Sigmoid colon (tissue), 7 donors: ENCODE data around the gene MAMSTR. TPM values are rescaled to one million over a fixed set of nuclear protein-coding genes. Genes with fewer than 3 reads are reported as not detected.

Experiments
- DNase-seq: peaks from one replicate; pipeline ENCODE4 v3.0.0-alpha.2; 2019
- H3K27ac ChIP-seq, 4 donors: fragments of 200-600 bp; sonication (generic); one replicate each; pipeline ENCODE4 v1.5.1; 2016 to 2019; ENCODE audit warnings: mild to moderate bottlenecking in 1 of 4
- H3K27me3 ChIP-seq, 3 donors: fragments of 200-600 bp; sonication (generic); one replicate each; pipeline ENCODE4 v1.5.1; 2019; ENCODE audit warnings: mild to moderate bottlenecking in 1 of 3
- H3K36me3 ChIP-seq, 4 donors: fragments of 200-600 bp; sonication (generic); one replicate each; pipeline ENCODE4 v1.5.1; 2016 to 2019
- H3K4me1 ChIP-seq, 4 donors: fragments of 200-600 bp; sonication (generic); one replicate each; pipeline ENCODE4 v1.5.1; 2017 to 2019
- H3K4me3 ChIP-seq, 4 donors: fragments of 200-600 bp; sonication (generic); one replicate each; pipeline ENCODE4 v1.5.1; 2017 to 2019; ENCODE audit warnings: mild to moderate bottlenecking in 2 of 4, moderate library complexity in 1 of 4
- H3K9me3 ChIP-seq, 4 donors: fragments of 200-600 bp in 3 of 4; sonication (generic) in 3 of 4; one replicate each; pipeline versions ENCODE4 v1.5.1 to v1.6.1; 2013 to 2019
- EP300 ChIP-seq, 4 donors: sonication (generic); formaldehyde crosslinking; IDR thresholded peaks; one replicate each; pipeline ENCODE4 v1.6.1; 2017; ENCODE audit warnings: antibody characterized with exemption in 4 of 4
- POLR2A ChIP-seq, 2 donors: fragments of 450-650 bp; IDR thresholded peaks; one replicate each; pipeline ENCODE4 v1.6.1; 2016; ENCODE audit warnings: antibody characterized with exemption in 2 of 2, mild to moderate bottlenecking in 2 of 2, moderate library complexity in 2 of 2
- POLR2AphosphoS5 ChIP-seq, 4 donors: sonication (generic); formaldehyde crosslinking; IDR thresholded peaks; one replicate each; pipeline ENCODE4 v1.6.1; 2017; ENCODE audit warnings: antibody characterized with exemption in 4 of 4
- WGBS, 2 donors: extraction: QIAGEN DNeasy Blood & Tissue Kit; methylation state at CpG; one replicate each; pipeline ENCODE4 v1.1.7; 2013; 5-methylcytosine and 5-hydroxymethylcytosine counted together
- intact Hi-C: fragments of 100-400 bp; cut with DNase I; formaldehyde crosslinking; loops from one replicate; pipeline ENCODE4 v1.15.1; 2023
- polyA plus RNA-seq, 3 donors: library from polyadenylated mRNA; stranded (reverse); fragments of 200-250 nt; gene quantifications; one replicate each; pipeline ENCODE4 v1.2.3, GENCODE V29; 2013
- total RNA-seq, 4 donors: library from RNA; depleted of rRNA; stranded (reverse); fragments of >200 nt; gene quantifications; one replicate each; pipeline ENCODE4 v1.1.0, GENCODE V29; 2016
- TF ChIP-seq, protein P1 (sequence below), 4 experiments: fragments of 450-650 bp in 3 of 4; fragments of 200-600 bp in 1 of 4; IDR thresholded peaks; one replicate each; pipeline ENCODE4 v1.5.1; 2016 to 2019; ENCODE audit warnings: antibody characterized with exemption in 4 of 4, mild to moderate bottlenecking in 3 of 4, moderate library complexity in 2 of 4
- donor health status: healthy with polysubstance abuse.
- donor health status: Bipolar disorder and iron deficiency.
- donor health status: healthy.

The MAMSTR gene
- total and polyA plus RNA-seq, 7 donors, result 0.69 to 1.8 (median 0.89) TPM; not detected in 1

DNA sequence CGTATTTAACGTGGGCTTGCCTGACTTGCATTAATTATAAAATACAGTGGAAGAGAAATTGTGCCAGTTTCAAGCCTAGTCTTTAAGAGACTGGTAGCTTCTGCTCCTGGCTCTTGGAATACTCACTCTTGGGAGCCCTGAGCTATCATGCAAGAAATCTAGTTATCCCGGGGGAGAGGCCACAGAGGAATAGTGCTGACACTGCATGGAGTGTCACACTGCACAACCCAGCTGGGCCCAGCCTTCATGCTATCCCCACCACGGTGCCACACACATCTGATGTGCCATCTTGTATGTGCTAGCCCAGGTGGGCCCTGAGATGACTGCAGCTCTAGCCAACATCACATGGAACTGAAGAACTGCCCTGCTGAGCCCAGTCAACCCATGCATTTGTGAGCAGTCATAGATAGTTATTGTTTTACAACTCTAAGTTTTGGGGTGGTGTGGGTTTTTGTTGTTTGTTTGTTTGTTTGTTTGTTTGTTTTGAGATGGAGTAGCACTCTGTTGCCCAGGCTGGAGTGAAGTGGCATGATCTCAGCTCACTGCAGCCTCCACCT is 8.3 kb downstream of the MAMSTR start:
- H3K4me1 ChIP-seq, result peaks cover 0 to 30% (median 25%) of the 10 kb centered on the region in 4 donors
- H3K36me3 ChIP-seq, result no peaks in the 10 kb centered on the region
- H3K9me3 ChIP-seq, result peaks cover 0 to 2% (median 0%) of the 10 kb centered on the region in 4 donors
- TF ChIP-seq, protein P1, sequence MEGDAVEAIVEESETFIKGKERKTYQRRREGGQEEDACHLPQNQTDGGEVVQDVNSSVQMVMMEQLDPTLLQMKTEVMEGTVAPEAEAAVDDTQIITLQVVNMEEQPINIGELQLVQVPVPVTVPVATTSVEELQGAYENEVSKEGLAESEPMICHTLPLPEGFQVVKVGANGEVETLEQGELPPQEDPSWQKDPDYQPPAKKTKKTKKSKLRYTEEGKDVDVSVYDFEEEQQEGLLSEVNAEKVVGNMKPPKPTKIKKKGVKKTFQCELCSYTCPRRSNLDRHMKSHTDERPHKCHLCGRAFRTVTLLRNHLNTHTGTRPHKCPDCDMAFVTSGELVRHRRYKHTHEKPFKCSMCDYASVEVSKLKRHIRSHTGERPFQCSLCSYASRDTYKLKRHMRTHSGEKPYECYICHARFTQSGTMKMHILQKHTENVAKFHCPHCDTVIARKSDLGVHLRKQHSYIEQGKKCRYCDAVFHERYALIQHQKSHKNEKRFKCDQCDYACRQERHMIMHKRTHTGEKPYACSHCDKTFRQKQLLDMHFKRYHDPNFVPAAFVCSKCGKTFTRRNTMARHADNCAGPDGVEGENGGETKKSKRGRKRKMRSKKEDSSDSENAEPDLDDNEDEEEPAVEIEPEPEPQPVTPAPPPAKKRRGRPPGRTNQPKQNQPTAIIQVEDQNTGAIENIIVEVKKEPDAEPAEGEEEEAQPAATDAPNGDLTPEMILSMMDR (IDR thresholded peaks at IDR 0.05), result no peak
- TF ChIP-seq EP300 (IDR thresholded peaks at IDR 0.05), result no peak
- TF ChIP-seq POLR2AphosphoS5 (IDR thresholded peaks at IDR 0.05), result no peak
- TF ChIP-seq POLR2A (IDR thresholded peaks at IDR 0.05), result no peak
- intact Hi-C loops, result loop anchor here (5.0 kb wide), 1 partner anchor 36 kb away; the partner anchor contains the start of gene IZUMO1
- WGBS, 2 donors, result 94 to 96% methylated on average over 4 of the region's 4 CpGs
- H3K27me3 ChIP-seq, result no peaks in the 10 kb centered on the region
- no peak overlapping the region for H3K27ac ChIP-seq
- no peak overlapping the region for H3K4me3 ChIP-seq
- no peak for DNase-seq

DNA sequence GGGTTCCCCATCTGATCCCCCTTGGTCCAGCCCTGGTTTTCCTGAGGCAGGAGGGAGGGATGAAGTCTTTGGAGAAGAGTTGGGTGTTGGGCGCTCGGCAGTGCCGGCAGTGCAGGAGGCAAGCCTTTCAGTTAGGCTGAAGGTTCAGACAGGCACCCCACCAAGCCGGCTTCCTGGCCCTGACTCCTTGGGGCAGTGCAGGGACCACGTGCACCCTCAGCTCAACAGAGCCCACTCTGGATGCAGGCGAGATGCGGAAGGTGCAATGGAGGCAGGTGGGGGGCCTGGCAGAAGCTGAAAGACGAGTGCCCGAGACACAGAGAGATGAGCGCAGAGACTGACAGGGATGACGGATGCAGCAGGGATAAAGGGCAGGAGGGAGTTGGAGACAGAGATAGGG is 11.1 kb downstream of the MAMSTR start:
- Histone ChIP-seq H3K4me3 (no peak overlapping the region), H3K9me3 (peaks cover 0 to 2% (median 0%) of the 10 kb centered on the region in 4 donors), H3K36me3 (no peaks in the 10 kb centered on the region), H3K4me1 (peaks cover 0 to 10% (median 7%) of the 10 kb centered on the region in 4 donors), H3K27me3 (no peaks in the 10 kb centered on the region), H3K27ac (no peak overlapping the region)
- intact Hi-C loops, result no loop called here
- DNase-seq, result no peak
- TF ChIP-seq POLR2A (IDR thresholded peaks at IDR 0.05) (no peak), POLR2AphosphoS5 (IDR thresholded peaks at IDR 0.05) (no peak), EP300 (IDR thresholded peaks at IDR 0.05) (no peak)
- TF ChIP-seq, protein P1 (IDR thresholded peaks at IDR 0.05), result no peak
- WGBS, 2 donors, result 80 to 85% methylated on average over 11 of the region's 11 CpGs

DNA sequence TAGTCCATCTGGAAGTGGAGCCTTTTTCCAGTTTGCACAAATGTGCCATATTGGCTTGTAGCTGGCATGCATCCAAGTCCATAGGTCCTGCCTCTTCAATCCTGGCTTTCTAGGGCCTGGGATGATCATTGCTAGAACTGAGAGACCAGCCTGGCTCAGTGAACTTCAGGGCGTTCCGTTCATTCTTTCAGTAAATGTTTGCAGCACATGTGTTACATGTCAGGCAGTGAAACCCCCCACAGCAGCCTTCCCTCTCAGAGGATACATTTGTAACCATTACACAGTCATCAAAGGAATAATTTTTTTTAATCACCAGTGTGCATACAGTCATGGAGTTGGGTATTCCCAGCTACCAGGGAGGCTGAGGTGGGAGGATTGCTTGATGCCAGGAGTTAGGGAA is 14.1 kb downstream of the MAMSTR start:
- no peaks in the 10 kb centered on the region for H3K4me1 ChIP-seq
- no peak for DNase-seq
- 42 to 64% methylated on average over 2 of the region's 2 CpGs for WGBS, 2 donors
- no peak overlapping the region for H3K4me3 ChIP-seq
- intact Hi-C loops, result no loop called here
- no peaks in the 10 kb centered on the region for H3K27me3 ChIP-seq
- H3K36me3 ChIP-seq, result peaks cover 0 to 5% (median 0%) of the 10 kb centered on the region in 4 donors
- no peak for TF ChIP-seq POLR2A (IDR thresholded peaks at IDR 0.05)
- TF ChIP-seq EP300 (IDR thresholded peaks at IDR 0.05), result no peak
- TF ChIP-seq POLR2AphosphoS5 (IDR thresholded peaks at IDR 0.05), result no peak
- TF ChIP-seq, protein P1 (IDR thresholded peaks at IDR 0.05), result no peak
- no peak overlapping the region for H3K27ac ChIP-seq
- H3K9me3 ChIP-seq, result no peaks in the 10 kb centered on the region

DNA sequence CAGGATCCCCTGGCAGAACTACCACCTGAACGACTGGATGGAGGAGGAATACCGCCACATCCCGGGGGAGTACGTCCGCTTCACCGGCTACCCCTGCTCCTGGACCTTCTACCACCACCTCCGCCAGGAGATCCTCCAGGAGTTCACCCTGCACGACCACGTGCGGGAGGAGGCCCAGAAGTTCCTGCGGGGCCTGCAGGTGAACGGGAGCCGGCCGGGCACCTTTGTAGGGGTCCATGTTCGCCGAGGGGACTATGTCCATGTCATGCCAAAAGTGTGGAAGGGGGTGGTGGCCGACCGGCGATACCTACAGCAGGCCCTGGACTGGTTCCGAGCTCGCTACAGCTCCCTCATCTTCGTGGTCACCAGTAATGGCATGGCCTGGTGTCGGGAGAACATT is 16.2 kb downstream of the MAMSTR start:
- TF ChIP-seq EP300 (IDR thresholded peaks at IDR 0.05) (no peak), POLR2A (IDR thresholded peaks at IDR 0.05) (no peak), POLR2AphosphoS5 (IDR thresholded peaks at IDR 0.05) (no peak)
- TF ChIP-seq, protein P1 (IDR thresholded peaks at IDR 0.05), result no peak
- Histone ChIP-seq H3K27ac (no peak overlapping the region), H3K4me3 (no peak overlapping the region), H3K27me3 (no peaks in the 10 kb centered on the region), H3K4me1 (no peaks in the 10 kb centered on the region), H3K36me3 (peaks cover 0 to 5% (median 0%) of the 10 kb centered on the region in 4 donors), H3K9me3 (no peaks in the 10 kb centered on the region)
- no peak for DNase-seq
- intact Hi-C loops, result no loop called here
- WGBS, 2 donors, result 94 to 98% methylated on average over 23 of the region's 23 CpGs

DNA sequence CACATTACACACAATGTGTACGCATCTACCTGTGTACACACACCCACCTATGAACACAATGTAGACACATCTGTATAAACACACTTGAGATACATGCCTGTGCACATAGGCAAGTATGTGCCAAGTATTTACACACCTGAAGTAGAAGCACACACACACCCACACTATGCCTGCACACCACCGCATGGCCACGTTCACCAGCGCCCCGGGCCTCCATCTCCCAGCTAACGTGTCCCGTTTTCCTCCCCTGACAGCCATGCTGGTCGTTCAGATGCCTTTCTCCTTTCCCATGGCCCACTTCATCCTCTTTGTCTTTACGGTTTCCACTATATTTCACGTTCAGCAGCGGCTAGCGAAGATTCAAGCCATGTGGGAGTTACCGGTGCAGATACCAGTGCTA is 16.8 kb downstream of the MAMSTR start:
- H3K4me1 ChIP-seq, result no peaks in the 10 kb centered on the region
- H3K4me3 ChIP-seq, result no peak overlapping the region
- no peak for DNase-seq
- H3K27ac ChIP-seq, result no peak overlapping the region
- H3K36me3 ChIP-seq, result peaks cover 0 to 5% (median 0%) of the 10 kb centered on the region in 4 donors
- H3K9me3 ChIP-seq, result no peaks in the 10 kb centered on the region
- peaks cover 0 to under 1% (median 0%) of the 10 kb centered on the region in 3 donors for H3K27me3 ChIP-seq
- TF ChIP-seq, protein P1 (IDR thresholded peaks at IDR 0.05), result no peak
- TF ChIP-seq POLR2AphosphoS5 (IDR thresholded peaks at IDR 0.05) (no peak), EP300 (IDR thresholded peaks at IDR 0.05) (no peak), POLR2A (IDR thresholded peaks at IDR 0.05) (no peak)
- WGBS, 2 donors, result 94 to 96% methylated on average over 13 of the region's 13 CpGs
- intact Hi-C loops, result no loop called here
